Kidney epithelial cell (primary cell): ENCODE data around the gene CDT1. TPM values are rescaled to one million over a fixed set of nuclear protein-coding genes. Genes with fewer than 3 reads are reported as not detected.
A peak's percentile ranks its signal among the peaks of the same experiment; 100 is the strongest.

ENCODE experiments used
- DNase-seq: peaks from one replicate; pipeline ENCODE4 v3.0.0-alpha.2; 2010; ENCODE audit warnings: low read depth
- H3K27me3 ChIP-seq: 2 replicates; pipeline ENCODE4 v1.6.0; 2011; ENCODE audit warnings: low read length; ENCODE audit not compliant: control insufficient read depth, insufficient read depth
- H3K36me3 ChIP-seq: 2 replicates; pipeline ENCODE4 v1.5.1; 2011; ENCODE audit warnings: low read length; ENCODE audit not compliant: control insufficient read depth, insufficient read depth
- H3K4me3 ChIP-seq: 2 replicates; pipeline ENCODE4 v1.5.1; 2011; ENCODE audit warnings: low read depth, mild to moderate bottlenecking, control low read depth, low read length
- CTCF ChIP-seq: IDR thresholded peaks from 2 replicates; pipeline ENCODE4 v1.5.1; 2011; ENCODE audit warnings: mild to moderate bottlenecking, moderate library complexity, low read length, control low read depth, inconsistent platforms; ENCODE audit not compliant: insufficient read depth, poor library complexity, severe bottlenecking
- total RNA-seq: library from RNA; depleted of rRNA; stranded (reverse); fragments of >200 nt; gene quantifications from 2 replicates; pipeline ENCODE4 v1.2.3, GENCODE V29; 2015

Gene CDT1
- 11.3 and 14.5 TPM in 2 replicates for total RNA-seq

- H3K36me3 ChIP-seq, result peaks cover 2% of the 10 kb centered on the region
- H3K4me3 ChIP-seq, result peak within 1 kb of the TSS; percentile 58
- no peak for TF ChIP-seq CTCF
- DNase-seq, result no peak
- H3K27me3 ChIP-seq, result no peaks in the 10 kb centered on the region
Observed at GRCh38 chr16:88803264-88803987, at the start of gene CDT1. Gene CDT1, plus strand, starts transcription at chr16:88803789. Its CDS starts 43 bp downstream, at chr16:88803832.

- Histone ChIP-seq H3K4me3 (no peak overlapping the region), H3K36me3 (peaks cover 1% of the 10 kb centered on the region), H3K27me3 (no peaks in the 10 kb centered on the region)
- DNase-seq, result no peak
- TF ChIP-seq CTCF, result no peak
Observed at GRCh38 chr16:88754109-88754911, 49.3 kb upstream of the CDT1 start.

GRCh38 chr16:88754912-88755744, 48.5 kb upstream of the CDT1 start:
- Histone ChIP-seq H3K36me3 (peaks cover 1% of the 10 kb centered on the region), H3K4me3 (no peak overlapping the region), H3K27me3 (no peaks in the 10 kb centered on the region)
- TF ChIP-seq CTCF, result peak; percentile 39
- DNase-seq, result no peak

GRCh38 chr16:88755745-88756443, 47.7 kb upstream of the CDT1 start:
- H3K27me3 ChIP-seq, result no peaks in the 10 kb centered on the region
- peaks cover 1% of the 10 kb centered on the region for H3K36me3 ChIP-seq
- H3K4me3 ChIP-seq, result no peak overlapping the region
- no peak for TF ChIP-seq CTCF
- DNase-seq, result no peak

GRCh38 chr16:88758227-88758943, 45.2 kb upstream of the CDT1 start:
- no peak overlapping the region for H3K4me3 ChIP-seq
- no peaks in the 10 kb centered on the region for H3K36me3 ChIP-seq
- DNase-seq, result no peak
- no peak for TF ChIP-seq CTCF
- no peaks in the 10 kb centered on the region for H3K27me3 ChIP-seq
